ENCODE measurements around the gene TTR.

DNA sequence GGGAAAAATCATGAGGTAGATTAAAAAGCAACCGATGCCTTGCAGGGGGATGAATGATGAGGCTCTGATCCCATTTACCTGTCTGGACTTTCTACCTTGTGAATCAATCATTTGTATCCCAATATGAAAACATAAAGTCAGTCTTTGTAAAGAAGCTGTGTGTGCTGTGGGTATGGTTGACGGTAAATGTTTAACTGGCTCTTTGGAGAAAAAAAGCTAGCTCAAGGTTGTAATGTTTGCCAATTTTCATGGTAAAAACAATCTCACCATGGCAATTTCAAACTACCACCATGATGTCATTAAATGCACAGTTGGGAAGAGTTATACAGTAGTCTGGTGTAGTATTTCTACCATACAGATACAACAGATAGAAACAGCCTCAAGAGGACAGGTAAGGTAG lies 14.6 kb downstream of the TTR start:
- no peak for TF ChIP-seq YY1 (IDR thresholded peaks at IDR 0.05; ENCODE audit: low read depth)
- no peak for TF ChIP-seq ELF1 (IDR thresholded peaks at IDR 0.05)
- TF ChIP-seq, protein P1, sequence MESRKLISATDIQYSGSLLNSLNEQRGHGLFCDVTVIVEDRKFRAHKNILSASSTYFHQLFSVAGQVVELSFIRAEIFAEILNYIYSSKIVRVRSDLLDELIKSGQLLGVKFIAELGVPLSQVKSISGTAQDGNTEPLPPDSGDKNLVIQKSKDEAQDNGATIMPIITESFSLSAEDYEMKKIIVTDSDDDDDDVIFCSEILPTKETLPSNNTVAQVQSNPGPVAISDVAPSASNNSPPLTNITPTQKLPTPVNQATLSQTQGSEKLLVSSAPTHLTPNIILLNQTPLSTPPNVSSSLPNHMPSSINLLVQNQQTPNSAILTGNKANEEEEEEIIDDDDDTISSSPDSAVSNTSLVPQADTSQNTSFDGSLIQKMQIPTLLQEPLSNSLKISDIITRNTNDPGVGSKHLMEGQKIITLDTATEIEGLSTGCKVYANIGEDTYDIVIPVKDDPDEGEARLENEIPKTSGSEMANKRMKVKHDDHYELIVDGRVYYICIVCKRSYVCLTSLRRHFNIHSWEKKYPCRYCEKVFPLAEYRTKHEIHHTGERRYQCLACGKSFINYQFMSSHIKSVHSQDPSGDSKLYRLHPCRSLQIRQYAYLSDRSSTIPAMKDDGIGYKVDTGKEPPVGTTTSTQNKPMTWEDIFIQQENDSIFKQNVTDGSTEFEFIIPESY (IDR thresholded peaks at IDR 0.05; ENCODE audit: borderline replicate concordance, low read depth): no peak
